ENCODE measurements around the gene ADORA2A.

The ADORA2A gene

DNA sequence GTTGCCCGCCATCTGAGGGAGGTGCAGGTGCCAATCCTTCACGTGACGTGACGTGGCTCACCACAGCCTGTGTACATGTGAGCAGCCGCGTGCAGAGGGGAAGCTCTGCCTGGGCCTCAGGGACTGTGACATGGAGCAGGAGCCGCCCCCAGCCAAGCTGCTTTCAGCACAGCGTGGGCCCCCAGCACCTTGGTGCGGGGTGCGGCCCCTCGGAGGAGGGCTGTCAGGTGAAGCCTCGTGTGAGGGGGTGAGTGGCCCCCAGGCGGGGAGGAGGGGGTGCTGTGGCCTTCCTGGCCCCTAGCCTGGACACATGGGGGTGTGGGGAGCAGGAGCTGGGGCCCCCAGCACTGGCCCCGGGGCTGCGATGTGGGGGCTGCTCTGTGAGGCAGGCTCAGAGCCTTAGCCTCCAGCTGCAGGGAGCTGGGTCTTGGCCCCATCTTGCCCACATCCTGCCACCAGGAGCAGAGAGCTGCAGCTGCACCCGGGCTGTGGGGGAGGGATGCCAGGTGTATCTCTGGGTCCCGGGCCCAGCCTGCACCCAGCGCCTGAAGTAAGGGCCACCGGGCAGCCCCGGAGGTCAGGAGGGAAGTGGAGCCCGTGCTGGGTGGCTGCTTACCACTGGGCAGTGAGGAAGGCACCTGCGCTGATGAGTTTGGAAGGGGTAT lies at the start of gene ADORA2A:
Gene ADORA2A (plus strand): TSS at position 100 of the 665 bp plus-strand sequence. CDS start 5,806 bp downstream, outside the sequence.
- H3K27ac ChIP-seq = peak within 1 kb of the TSS in 17 of 21 experiments; percentile 44 to 97 (median 80)
- H3K4me3 ChIP-seq = peak within 1 kb of the TSS; percentile 17 to 29 (median 26)

DNA sequence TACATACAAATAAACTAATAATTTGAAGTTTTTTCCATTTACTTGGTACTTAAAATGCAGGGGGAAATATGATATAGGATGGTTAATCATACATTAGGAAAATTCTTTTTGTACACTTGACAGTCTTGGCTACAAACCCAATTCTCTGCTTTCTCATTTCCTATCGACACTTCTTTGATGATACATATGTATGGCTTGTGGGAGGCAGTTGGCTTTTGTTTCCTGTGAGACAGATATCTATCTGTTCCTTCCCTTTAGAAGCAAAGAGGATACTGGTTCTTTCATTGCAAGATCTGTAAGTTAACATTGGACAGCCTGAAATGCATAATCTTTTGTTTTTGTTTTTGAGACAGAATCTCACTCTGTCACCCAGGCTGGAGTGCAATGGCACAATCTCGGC lies 47.9 kb upstream of the ADORA2A start:
- H3K4me3 ChIP-seq = no peak overlapping the region
- no peak overlapping the region for H3K27ac ChIP-seq

- Histone ChIP-seq H3K4me3 (no peak overlapping the region), H3K27ac (no peak overlapping the region)
Observed at GRCh38 chr22:24380220-24380904, 47.0 kb upstream of the ADORA2A start.

GRCh38 chr22:24380905-24381230 lies 46.5 kb upstream of the ADORA2A start:
- no peak overlapping the region for H3K4me3 ChIP-seq
- H3K27ac ChIP-seq = no peak overlapping the region

GRCh38 chr22:24383061-24383460 lies 44.3 kb upstream of the ADORA2A start:
- H3K27ac ChIP-seq = no peak overlapping the region
- no peak overlapping the region for H3K4me3 ChIP-seq

- H3K4me3 ChIP-seq = no peak overlapping the region
- no peak overlapping the region for H3K27ac ChIP-seq
Observed at GRCh38 chr22:24384131-24384530, 43.3 kb upstream of the ADORA2A start.

DNA sequence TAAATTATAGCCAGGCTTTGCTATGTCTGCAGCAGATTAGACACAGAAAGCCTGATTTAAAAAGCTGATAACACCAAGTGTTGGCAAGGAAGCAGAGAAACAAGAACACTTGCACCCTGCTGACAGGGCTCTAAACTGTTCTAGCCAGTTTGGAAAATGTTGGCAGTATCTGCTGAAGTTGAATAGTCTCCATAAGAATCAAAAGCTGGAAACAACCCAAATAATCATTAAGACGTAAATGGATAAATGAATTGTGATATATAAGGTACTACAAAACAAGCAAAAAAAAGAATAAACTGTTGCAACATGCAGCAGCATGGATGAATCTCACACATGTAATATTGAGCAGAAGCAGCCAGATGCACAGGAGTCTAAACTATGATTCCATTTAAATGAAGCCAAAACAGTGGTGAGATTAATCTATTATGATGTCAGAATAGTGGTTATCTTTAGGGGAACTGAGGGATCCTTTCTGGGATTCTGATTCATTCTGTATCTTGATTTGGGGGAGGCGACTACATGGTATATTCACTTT lies 40.4 kb upstream of the ADORA2A start:
- no peak overlapping the region for H3K27ac ChIP-seq
- no peak overlapping the region for H3K4me3 ChIP-seq

GRCh38 chr22:24389680-24390079 lies 37.7 kb upstream of the ADORA2A start:
- Histone ChIP-seq H3K27ac (peak overlapping the region in 2 of 21 experiments; percentile 6 to 11), H3K4me3 (no peak overlapping the region)

GRCh38 chr22:24390156-24390555 lies 37.2 kb upstream of the ADORA2A start:
- H3K27ac ChIP-seq = peak overlapping the region in 3 of 21 experiments; percentile 6 to 27 (median 11)

GRCh38 chr22:24390576-24390975 lies 36.8 kb upstream of the ADORA2A start:
- no peak overlapping the region for H3K4me3 ChIP-seq
- peak overlapping the region in 2 of 21 experiments; percentile 6 to 20 for H3K27ac ChIP-seq

More at GRCh38 chr22:24390156-24390555, 37.2 kb upstream of the ADORA2A start:
- H3K4me3 ChIP-seq = no peak overlapping the region

DNA sequence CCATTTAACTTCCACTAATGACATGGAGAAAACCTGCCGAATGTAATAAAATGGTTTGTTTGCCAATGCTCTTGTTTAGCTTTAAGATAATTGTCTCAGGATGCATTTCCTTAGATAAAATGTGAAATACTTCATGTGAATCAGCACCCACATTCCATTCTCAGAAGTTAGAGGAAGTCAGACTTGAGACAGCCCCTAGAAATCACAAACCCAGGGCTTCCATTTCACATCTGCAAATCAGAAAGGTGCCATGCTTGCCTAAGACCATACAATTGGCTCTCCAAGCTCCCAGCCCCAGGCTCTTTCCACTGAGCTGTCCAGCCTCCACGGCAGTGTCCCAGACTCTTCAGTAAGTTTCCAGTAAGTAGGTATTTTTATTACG lies 35.6 kb upstream of the ADORA2A start:
- H3K4me3 ChIP-seq = no peak overlapping the region
- peak overlapping the region in 2 of 21 experiments; percentile 20 to 41 for H3K27ac ChIP-seq

DNA sequence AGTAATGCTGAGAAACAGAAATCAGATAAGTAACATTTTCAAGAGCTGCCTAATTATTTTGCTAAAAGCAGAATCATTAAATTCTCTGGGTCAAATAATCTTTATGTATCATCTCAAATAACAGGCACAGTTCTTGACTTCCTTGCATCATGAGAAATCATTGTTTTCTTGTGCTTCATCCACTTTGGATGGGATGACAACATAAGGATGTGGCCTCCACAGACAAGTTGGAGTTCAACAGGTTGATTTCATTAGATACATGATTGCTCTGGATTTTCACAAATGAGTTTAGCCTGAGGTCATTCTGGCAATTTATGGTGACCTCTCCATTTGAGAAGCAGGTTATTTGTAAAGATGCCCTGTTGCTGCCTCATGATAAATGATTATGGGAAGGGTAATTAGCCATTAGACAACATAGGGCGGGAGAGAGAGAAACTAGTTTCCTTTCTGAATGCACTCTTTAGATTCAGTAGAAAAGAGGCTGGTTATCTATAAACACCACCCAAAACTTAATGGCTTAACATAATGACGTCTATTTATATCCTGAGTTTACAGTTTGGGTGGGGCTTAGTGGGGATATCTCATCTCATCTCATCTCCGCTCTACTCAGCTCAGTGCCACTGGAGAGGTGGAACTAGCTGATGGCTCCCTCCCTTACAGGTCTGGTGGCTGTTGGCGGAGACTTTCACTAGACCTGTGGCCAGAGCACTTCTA lies 35.0 kb upstream of the ADORA2A start:
- H3K27ac ChIP-seq = no peak overlapping the region
- H3K4me3 ChIP-seq = no peak overlapping the region

DNA sequence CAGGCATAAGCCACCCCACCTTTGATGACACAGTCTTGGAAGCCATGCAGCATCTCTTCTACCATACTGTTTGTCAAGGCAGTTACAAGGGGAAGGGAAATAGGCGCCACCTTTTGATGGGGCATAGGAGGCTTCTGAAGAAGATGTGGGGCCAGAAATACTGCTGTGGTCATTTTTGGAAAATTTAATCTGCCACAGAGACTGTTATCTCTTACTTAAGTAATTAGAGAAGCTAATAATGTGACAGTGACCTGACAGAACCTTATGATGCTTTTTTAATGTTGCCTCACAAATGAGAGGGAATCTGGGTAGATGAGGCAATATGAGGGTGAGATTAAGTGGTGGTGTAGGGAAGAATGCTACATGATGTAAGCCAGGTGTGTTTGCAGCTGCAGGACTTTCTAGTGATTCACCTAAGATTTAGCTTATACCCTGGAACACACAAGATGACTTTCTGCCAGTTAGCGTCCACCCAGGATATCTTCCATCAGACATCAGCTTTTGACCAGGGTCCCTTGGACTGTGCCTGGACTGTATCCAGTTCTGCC lies 34.3 kb upstream of the ADORA2A start:
- H3K27ac ChIP-seq = no peak overlapping the region
- H3K4me3 ChIP-seq = no peak overlapping the region

- Histone ChIP-seq H3K27ac (no peak overlapping the region), H3K4me3 (no peak overlapping the region)
Observed at GRCh38 chr22:24393848-24394247, 33.6 kb upstream of the ADORA2A start.

- Histone ChIP-seq H3K27ac (no peak overlapping the region), H3K4me3 (no peak overlapping the region)
Observed at GRCh38 chr22:24394254-24394653, 33.1 kb upstream of the ADORA2A start.

GRCh38 chr22:24398409-24398808 lies 29.0 kb upstream of the ADORA2A start:
- no peak overlapping the region for H3K27ac ChIP-seq
- H3K4me3 ChIP-seq = no peak overlapping the region

GRCh38 chr22:24400034-24400725 lies 27.2 kb upstream of the ADORA2A start:
- H3K27ac ChIP-seq = peak overlapping the region in 2 of 21 experiments; percentile 10 to 55
- H3K4me3 ChIP-seq = no peak overlapping the region

DNA sequence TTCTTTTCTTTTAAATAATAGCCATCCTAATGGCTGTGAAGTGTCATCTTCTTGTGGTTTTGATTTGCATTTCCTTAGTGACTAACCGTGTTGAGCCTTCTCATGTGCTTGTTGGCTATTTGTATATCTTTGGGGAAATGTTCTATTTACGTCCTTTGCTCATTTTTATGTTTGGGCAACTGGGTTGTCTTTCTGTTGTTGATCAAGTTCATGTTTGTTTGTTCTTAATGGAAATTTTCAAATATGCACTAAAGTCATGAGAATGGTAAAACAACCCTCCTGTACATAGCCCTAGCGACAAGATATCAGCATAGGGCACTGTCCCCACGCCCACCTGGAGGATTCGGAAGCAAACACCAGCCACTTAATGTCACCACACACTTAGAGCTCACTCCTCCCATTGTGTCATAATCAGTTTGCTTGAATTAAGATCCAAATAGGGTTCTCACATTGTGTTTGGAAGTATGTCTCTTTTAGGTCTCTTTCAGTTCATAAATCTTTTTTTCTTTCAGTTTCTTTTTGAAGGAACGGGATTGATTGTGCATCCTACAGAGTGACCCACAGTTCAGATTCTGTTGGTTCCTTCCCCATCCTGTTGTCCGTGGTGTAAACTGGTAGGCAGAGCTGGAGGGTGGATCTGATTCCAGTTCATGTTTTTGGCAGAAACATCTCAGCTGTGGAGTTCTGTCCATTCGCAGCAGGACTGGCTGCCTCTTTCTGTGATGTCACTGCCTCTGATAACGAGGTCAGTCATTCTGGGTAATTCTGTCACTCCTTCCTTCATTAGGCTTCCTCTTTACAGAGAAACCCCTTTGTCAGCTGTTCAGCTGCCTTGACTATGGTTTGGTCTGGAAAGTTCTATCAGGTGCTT lies 26.4 kb upstream of the ADORA2A start:
- Histone ChIP-seq H3K4me3 (peak overlapping the region in 1 of 7 experiments; percentile 3), H3K27ac (peak overlapping the region in 9 of 21 experiments; percentile 5 to 55 (median 49))

GRCh38 chr22:24401931-24402367 lies 25.4 kb upstream of the ADORA2A start:
- Histone ChIP-seq H3K4me3 (no peak overlapping the region), H3K27ac (peak overlapping the region in 4 of 21 experiments; percentile 22 to 52 (median 50))
